HEK293T (cell line): ENCODE measurements around the gene ZFAND4.

Experiments used
- ARNT ChIP-seq: fragments of 450-650 bp; IDR thresholded peaks from 2 replicates; pipeline ENCODE4 v1.6.1; 2017; ENCODE audit warnings: mild to moderate bottlenecking
- FOXA1 ChIP-seq: fragments of 450-650 bp; IDR thresholded peaks from 2 replicates; pipeline ENCODE4 v1.6.1; 2016; ENCODE audit warnings: mild to moderate bottlenecking
- FOXK2 ChIP-seq: fragments of 450-650 bp; IDR thresholded peaks from 2 replicates; pipeline ENCODE4 v1.6.1; 2016; ENCODE audit warnings: mild to moderate bottlenecking
- FOXM1 ChIP-seq: fragments of 450-650 bp; IDR thresholded peaks from 2 replicates; pipeline ENCODE4 v1.6.1; 2017; ENCODE audit warnings: mild to moderate bottlenecking, borderline replicate concordance
- HDGF ChIP-seq: fragments of 450-650 bp; IDR thresholded peaks from 2 replicates; pipeline ENCODE4 v1.6.1; 2017; ENCODE audit warnings: antibody characterized with exemption, borderline replicate concordance
- NFRKB ChIP-seq: fragments of 450-650 bp; IDR thresholded peaks from 2 replicates; pipeline ENCODE4 v1.6.1; 2016; ENCODE audit warnings: mild to moderate bottlenecking, moderate library complexity
- SP1 ChIP-seq: fragments of 450-650 bp; IDR thresholded peaks from 2 replicates; pipeline ENCODE4 v1.6.1; 2017
- TARDBP ChIP-seq: fragments of 450-650 bp; IDR thresholded peaks from 2 replicates; pipeline ENCODE4 v1.6.1; 2016
- TF ChIP-seq, protein P1 (sequence below): fragments of 450-650 bp; IDR thresholded peaks from 2 replicates; pipeline ENCODE4 v1.6.1; 2016

DNA sequence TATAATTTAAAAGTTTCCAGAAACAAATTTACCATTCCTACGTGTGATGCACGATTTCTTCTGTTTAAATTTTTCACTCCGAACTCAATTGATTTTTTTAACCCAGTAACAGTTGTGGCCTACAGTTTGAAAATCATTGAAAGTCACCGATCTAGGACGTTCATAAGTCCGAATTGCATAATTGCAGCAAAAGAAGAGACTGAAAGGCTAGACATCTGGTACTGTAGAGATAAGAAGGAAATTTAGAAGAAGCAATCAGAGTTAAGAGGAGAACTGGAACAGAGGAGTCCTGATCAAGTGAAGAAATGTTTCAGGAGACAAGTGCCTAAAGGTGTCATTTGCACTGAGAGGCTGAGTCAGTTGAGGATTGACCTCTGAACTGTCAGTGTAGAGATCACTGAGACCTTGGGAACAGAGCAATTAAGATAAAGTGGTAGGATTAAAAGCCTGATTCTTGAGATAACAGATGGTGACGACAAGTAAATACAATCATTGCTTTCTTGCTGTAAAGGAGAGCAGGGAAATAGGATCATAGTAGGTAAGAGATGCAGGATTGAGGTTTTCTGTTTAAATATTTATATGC lies 73.5 kb downstream of the ZFAND4 start:
- TF ChIP-seq FOXA1 (no peak), TARDBP (no peak), HDGF (no peak), FOXK2 (no peak), SP1 (no peak), ARNT (no peak), FOXM1 (no peak), NFRKB (no peak)
- TF ChIP-seq, protein P1, sequence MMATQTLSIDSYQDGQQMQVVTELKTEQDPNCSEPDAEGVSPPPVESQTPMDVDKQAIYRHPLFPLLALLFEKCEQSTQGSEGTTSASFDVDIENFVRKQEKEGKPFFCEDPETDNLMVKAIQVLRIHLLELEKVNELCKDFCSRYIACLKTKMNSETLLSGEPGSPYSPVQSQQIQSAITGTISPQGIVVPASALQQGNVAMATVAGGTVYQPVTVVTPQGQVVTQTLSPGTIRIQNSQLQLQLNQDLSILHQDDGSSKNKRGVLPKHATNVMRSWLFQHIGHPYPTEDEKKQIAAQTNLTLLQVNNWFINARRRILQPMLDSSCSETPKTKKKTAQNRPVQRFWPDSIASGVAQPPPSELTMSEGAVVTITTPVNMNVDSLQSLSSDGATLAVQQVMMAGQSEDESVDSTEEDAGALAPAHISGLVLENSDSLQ: no peak
